ENCODE data around the gene PPP1R15B.
A peak's percentile ranks its signal among the peaks of the same experiment; 100 is the strongest.

PPP1R15B gene

GRCh38 chr1:204411451-204412204 lies at the start of gene PPP1R15B:
Gene PPP1R15B, minus strand, starts transcription at chr1:204411817. Its CDS starts 406 bp downstream, at chr1:204411411.
- peak; percentile 93 to 94 for DNase-seq (ENCODE audit: low read depth in 2 of 2, low spot score in 1 of 2)

- no peak for DNase-seq (ENCODE audit: low read depth in 2 of 2, low spot score in 1 of 2)
Observed at GRCh38 chr1:204460346-204460745, 48.7 kb upstream of the PPP1R15B start.

GRCh38 chr1:204459706-204460105 lies 48.1 kb upstream of the PPP1R15B start:
- DNase-seq (ENCODE audit: low read depth in 2 of 2, low spot score in 1 of 2) = no peak

GRCh38 chr1:204457666-204458065 lies 46.0 kb upstream of the PPP1R15B start:
- DNase-seq (ENCODE audit: low read depth in 2 of 2, low spot score in 1 of 2) = no peak

- DNase-seq (ENCODE audit: low read depth in 2 of 2, low spot score in 1 of 2) = no peak
Observed at GRCh38 chr1:204456826-204457442, 45.3 kb upstream of the PPP1R15B start.

GRCh38 chr1:204455831-204456145 lies 44.2 kb upstream of the PPP1R15B start:
- DNase-seq (ENCODE audit: low read depth in 2 of 2, low spot score in 1 of 2) = no peak

GRCh38 chr1:204455063-204455830 lies 43.6 kb upstream of the PPP1R15B start:
- DNase-seq (ENCODE audit: low read depth in 2 of 2, low spot score in 1 of 2) = no peak

GRCh38 chr1:204454476-204454875 lies 42.9 kb upstream of the PPP1R15B start:
- DNase-seq (ENCODE audit: low read depth in 2 of 2, low spot score in 1 of 2) = no peak

- DNase-seq (ENCODE audit: low read depth in 2 of 2, low spot score in 1 of 2) = peak; percentile 18 to 46
Observed at GRCh38 chr1:204453141-204453772, 41.6 kb upstream of the PPP1R15B start.

- DNase-seq (ENCODE audit: low read depth in 2 of 2, low spot score in 1 of 2) = no peak
Observed at GRCh38 chr1:204451352-204452124, 39.9 kb upstream of the PPP1R15B start.

- DNase-seq (ENCODE audit: low read depth in 2 of 2, low spot score in 1 of 2) = no peak
Observed at GRCh38 chr1:204450461-204451257, 39.0 kb upstream of the PPP1R15B start.

GRCh38 chr1:204449678-204450280 lies 38.2 kb upstream of the PPP1R15B start:
- DNase-seq (ENCODE audit: low read depth in 2 of 2, low spot score in 1 of 2) = no peak

- no peak for DNase-seq (ENCODE audit: low read depth in 2 of 2, low spot score in 1 of 2)
Observed at GRCh38 chr1:204448991-204449677, 37.5 kb upstream of the PPP1R15B start.

GRCh38 chr1:204448344-204448964 lies 36.8 kb upstream of the PPP1R15B start:
- DNase-seq (ENCODE audit: low read depth in 2 of 2, low spot score in 1 of 2) = no peak

- no peak for DNase-seq (ENCODE audit: low read depth in 2 of 2, low spot score in 1 of 2)
Observed at GRCh38 chr1:204447736-204448135, 36.1 kb upstream of the PPP1R15B start.

- DNase-seq (ENCODE audit: low read depth in 2 of 2, low spot score in 1 of 2) = no peak
Observed at GRCh38 chr1:204447190-204447589, 35.6 kb upstream of the PPP1R15B start.

- DNase-seq (ENCODE audit: low read depth in 2 of 2, low spot score in 1 of 2) = peak; percentile 52 to 59
Observed at GRCh38 chr1:204446413-204447111, 34.9 kb upstream of the PPP1R15B start.

GRCh38 chr1:204445860-204446412 lies 34.3 kb upstream of the PPP1R15B start:
- no peak for DNase-seq (ENCODE audit: low read depth in 2 of 2, low spot score in 1 of 2)

All from stimulated activated CD8-positive, alpha-beta memory T cell treated with anti-CD3 and anti-CD28 coated beads, Interleukin-4, amount 100 ng/mL, for 1 hour (primary cell).